CD14-positive monocyte (primary cell): ENCODE data around the gene ABTB2. TPM values are rescaled to one million over a fixed set of nuclear protein-coding genes. Genes with fewer than 3 reads are reported as not detected.

ENCODE experiments used
- DNase-seq, 3 donors: peaks; one replicate each; pipeline ENCODE4 v3.0.0-alpha.2; 2011 to 2022
- H2AFZ ChIP-seq: 2 replicates; pipeline ENCODE4 v1.6.0; 2012; ENCODE audit warnings: mild to moderate bottlenecking, low read depth, low read length, inconsistent platforms; ENCODE audit not compliant: insufficient read depth, poor library complexity, severe bottlenecking
- H3K27ac ChIP-seq, 2 donors: 1 replicate in 1 of 2; 2 replicates in 1 of 2; pipeline ENCODE4 v1.5.1; 2012 to 2013; ENCODE audit warnings: low read length in 2 of 2, control low read depth in 1 of 2, inconsistent platforms in 1 of 2, low read depth in 1 of 2, mild to moderate bottlenecking in 1 of 2
- H3K27me3 ChIP-seq, 2 donors: one replicate each; pipeline versions ENCODE4 v1.6.0 to v1.6.1; 2011 to 2013; ENCODE audit warnings: low read length in 2 of 2; ENCODE audit not compliant: control insufficient read depth in 2 of 2, insufficient read depth in 2 of 2
- H3K36me3 ChIP-seq, 2 donors: replicated peaks in 1 of 2; 1 replicate in 1 of 2; 2 replicates in 1 of 2; pipeline versions ENCODE4 v1.5.1 to v1.6.1; 2012 to 2013; ENCODE audit warnings: low read length in 2 of 2, control low read depth in 1 of 2, inconsistent platforms in 1 of 2, mild to moderate bottlenecking in 1 of 2; ENCODE audit not compliant: insufficient read depth in 2 of 2, control insufficient read depth in 1 of 2
- H3K4me1 ChIP-seq, 2 donors: 1 replicate in 1 of 2; 2 replicates in 1 of 2; pipeline versions ENCODE4 v1.5.1 to v1.6.1; 2012 to 2013; ENCODE audit warnings: low read length in 2 of 2, control low read depth in 1 of 2, inconsistent platforms in 1 of 2, mild to moderate bottlenecking in 1 of 2, moderate library complexity in 1 of 2; ENCODE audit not compliant: insufficient read depth in 2 of 2, control insufficient read depth in 1 of 2
- H3K4me2 ChIP-seq: replicated peaks from 2 replicates; pipeline ENCODE3; 2012; ENCODE audit warnings: low read length, moderate library complexity, mild to moderate bottlenecking; ENCODE audit not compliant: poor library complexity, severe bottlenecking; ENCODE audit errors: extremely low read depth
- H3K4me3 ChIP-seq, 3 experiments: fragments of 200-600 bp in 1 of 3; sonication (generic) in 1 of 3; replicated peaks in 1 of 3; 1 replicate in 2 of 3; 2 replicates in 1 of 3; pipeline ENCODE4 v1.5.1; 2011 to 2013; ENCODE audit warnings: low read length in 3 of 3, mild to moderate bottlenecking in 3 of 3, control low read depth in 2 of 3, low read depth in 2 of 3, inconsistent platforms in 1 of 3, moderate library complexity in 1 of 3
- H3K79me2 ChIP-seq: 2 replicates; pipeline ENCODE4 v1.6.0; 2012; ENCODE audit warnings: mild to moderate bottlenecking, control low read depth, inconsistent platforms, low read length, moderate library complexity; ENCODE audit not compliant: insufficient read depth
- H3K9ac ChIP-seq: 2 replicates; pipeline ENCODE4 v1.6.0; 2017; ENCODE audit warnings: low read length, mild to moderate bottlenecking; ENCODE audit not compliant: insufficient read depth, poor library complexity, severe bottlenecking
- H3K9me3 ChIP-seq, 2 donors: replicated peaks in 1 of 2; 1 replicate in 1 of 2; 2 replicates in 1 of 2; pipeline versions ENCODE4 v1.5.1 to v1.6.1; 2012 to 2013; ENCODE audit warnings: low read length in 2 of 2, control low read depth in 1 of 2; ENCODE audit not compliant: control insufficient read depth in 1 of 2, insufficient read depth in 1 of 2
- H4K20me1 ChIP-seq: 2 replicates; pipeline ENCODE4 v1.6.0; 2012; ENCODE audit warnings: mild to moderate bottlenecking, low read length, control low read depth, moderate library complexity; ENCODE audit not compliant: insufficient read depth
- H3K27ac Mint-ChIP-seq, 7 donors: one replicate each; pipeline ENCODE4 v1.8.0; 2020; ENCODE audit warnings: mild to moderate bottlenecking in 7 of 7, mixed read lengths in 7 of 7, moderate library complexity in 6 of 7, inconsistent platforms in 2 of 7
- H3K27me3 Mint-ChIP-seq, 3 donors: one replicate each; pipeline ENCODE4 v1.8.0; 2021 to 2022; ENCODE audit warnings: low read depth in 3 of 3, mild to moderate bottlenecking in 3 of 3, mixed read lengths in 3 of 3, moderate library complexity in 3 of 3, inconsistent platforms in 1 of 3
- H3K36me3 Mint-ChIP-seq, 2 donors: one replicate each; pipeline ENCODE4 v1.8.0; 2020; ENCODE audit warnings: mixed read lengths in 2 of 2, inconsistent platforms in 1 of 2, mild to moderate bottlenecking in 1 of 2
- H3K4me1 Mint-ChIP-seq: one replicate; pipeline ENCODE4 v1.8.0; 2020; ENCODE audit warnings: mild to moderate bottlenecking, mixed read lengths
- H3K4me3 Mint-ChIP-seq, 2 donors: one replicate each; pipeline ENCODE4 v1.8.0; 2020; ENCODE audit warnings: mild to moderate bottlenecking in 2 of 2, mixed read lengths in 2 of 2, moderate library complexity in 1 of 2
- H3K9me3 Mint-ChIP-seq, 7 donors: one replicate each; pipeline ENCODE4 v1.8.0; 2020 to 2022; ENCODE audit warnings: mixed read lengths in 7 of 7, mild to moderate bottlenecking in 6 of 7, moderate library complexity in 6 of 7, inconsistent platforms in 2 of 7
- CTCF ChIP-seq: fragments of 200-600 bp; IDR thresholded peaks from one replicate; pipeline ENCODE4 v1.8.0; 2022; ENCODE audit warnings: antibody characterized with exemption, mild to moderate bottlenecking
- WGBS: methylation state at CpG from one replicate; pipeline ENCODE4 v1.1.5; 2013; ENCODE audit warnings: missing lambda C conversion rate; ENCODE audit not compliant: insufficient coverage; 5-methylcytosine and 5-hydroxymethylcytosine counted together
- intact Hi-C, 2 donors: fragments of 100-400 bp; cut with micrococcal nuclease; formaldehyde crosslinking; loops; one replicate each; pipeline versions ENCODE4 v1.15.0 to v1.15.1; 2023
- polyA plus RNA-seq, 3 donors: library from polyadenylated mRNA; depleted of rRNA in 1 of 3; unstranded in 2 of 3; stranded (reverse) in 1 of 3; fragments of 300-500 nt in 2 of 3; fragments of >200 nt in 1 of 3; fragmentation: Illumina TruSeq in 2 of 3; gene quantifications; 1 replicate in 2 of 3; 2 replicates in 1 of 3; pipeline ENCODE4 v1.2.3, GENCODE V29; 2012 to 2021

Gene ABTB2
- polyA plus RNA-seq, 3 donors = 0.25 to 1.7 (median 0.26) TPM

GRCh38 chr11:34314936-34315335 is 42.9 kb downstream of the ABTB2 start:
- H3K9me3 Mint-ChIP-seq = no peaks in the 10 kb centered on the region

GRCh38 chr11:34314176-34314575 is 43.6 kb downstream of the ABTB2 start:
- WGBS = 93% methylated on average over 4 of the region's 6 CpGs
- Histone ChIP-seq H3K27me3 (no peaks in the 10 kb centered on the region), H3K9ac (no peak overlapping the region), H3K4me2 (no peak overlapping the region), H3K27ac (no peak overlapping the region), H3K79me2 (no peaks in the 10 kb centered on the region), H3K36me3 (no peaks in the 10 kb centered on the region), H2AFZ (no peak overlapping the region), H3K4me3 (no peak overlapping the region), H4K20me1 (no peaks in the 10 kb centered on the region), H3K4me1 (peaks cover 20 to 28% of the 10 kb centered on the region in 2 donors), H3K9me3 (no peaks in the 10 kb centered on the region)
- Mint-ChIP-seq H3K9me3 (no peaks in the 10 kb centered on the region), H3K4me1 (peaks cover 31% of the 10 kb centered on the region), H3K4me3 (no peak overlapping the region), H3K27me3 (peaks cover 0 to 4% (median 4%) of the 10 kb centered on the region in 3 donors), H3K36me3 (no peaks in the 10 kb centered on the region), H3K27ac (no peak overlapping the region)
- no peak for TF ChIP-seq CTCF
- no peak for DNase-seq
- intact Hi-C loops = no loop called here

More at GRCh38 chr11:34314936-34315335, 42.9 kb downstream of the ABTB2 start:
- H3K36me3 Mint-ChIP-seq = no peaks in the 10 kb centered on the region
- no peak overlapping the region for H3K4me2 ChIP-seq
- no peaks in the 10 kb centered on the region for H3K9me3 ChIP-seq
- H4K20me1 ChIP-seq = no peaks in the 10 kb centered on the region
- no peaks in the 10 kb centered on the region for H3K36me3 ChIP-seq
- peaks cover 17 to 22% of the 10 kb centered on the region in 2 donors for H3K4me1 ChIP-seq
- 100% methylated on average over 9 of the region's 10 CpGs for WGBS
- intact Hi-C loops = no loop called here
- H3K27ac ChIP-seq = no peak overlapping the region
- H3K27ac Mint-ChIP-seq = no peak overlapping the region
- no peaks in the 10 kb centered on the region for H3K27me3 ChIP-seq
- no peak overlapping the region for H3K4me3 Mint-ChIP-seq
- H3K4me1 Mint-ChIP-seq = peaks cover 25% of the 10 kb centered on the region
- no peak for DNase-seq
- H3K4me3 ChIP-seq = no peak overlapping the region
- no peak overlapping the region for H2AFZ ChIP-seq
- no peak overlapping the region for H3K9ac ChIP-seq
- H3K79me2 ChIP-seq = no peaks in the 10 kb centered on the region
- H3K27me3 Mint-ChIP-seq = peaks cover 0 to 5% (median 4%) of the 10 kb centered on the region in 3 donors
- no peak for TF ChIP-seq CTCF
